Measurements from ENCODE around the gene CCDC18. TPM values are rescaled to one million over a fixed set of nuclear protein-coding genes. Genes with fewer than 3 reads are reported as not detected.
"Not testable (repeated sequence)": the region's sequence is repeated elsewhere in the genome, so short reads cannot be mapped to it uniquely, and the experiment has no call there.

The CCDC18 gene
- polyA plus RNA-seq, 3 donors from 2014 or later = 2.8 to 6.3 (median 3.3) TPM

- DNase-seq = no peak
- Mint-ChIP-seq H3K36me3 (peaks cover 9 to 17% (median 14%) of the 10 kb centered on the region in 3 donors), H3K4me3 (no peak overlapping the region), H3K9me3 (no peaks in the 10 kb centered on the region), H3K27me3 (ENCODE audit: low read depth in 3 of 3) (peaks cover 0 to 3% (median 0%) of the 10 kb centered on the region in 3 donors), H3K4me1 (peaks cover 16 to 55% of the 10 kb centered on the region in 2 donors), H3K27ac (peak overlapping the region in 1 of 6 donors; percentile 23)
These were observed 25.6 kb upstream of the CCDC18 start for GRCh38 chr1:93154898-93155297.

DNA sequence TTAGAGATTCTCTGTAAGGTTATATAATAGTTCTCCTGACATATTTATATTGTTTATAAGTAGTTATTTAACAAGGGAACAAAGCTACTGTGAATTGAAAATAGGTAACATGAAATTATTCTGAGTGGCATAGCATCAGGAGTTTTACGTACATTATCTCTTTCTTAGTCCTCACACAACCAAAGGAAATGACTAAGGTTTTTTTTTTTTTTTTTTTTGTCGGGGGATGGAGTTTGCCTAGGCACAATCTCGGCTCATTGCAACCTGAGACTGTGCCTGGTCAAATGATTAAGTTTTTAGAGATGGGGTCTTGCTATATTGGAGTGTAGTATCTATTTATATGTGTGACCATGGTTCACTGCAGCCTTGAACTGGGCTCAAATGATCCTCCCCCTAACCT lies 25.2 kb upstream of the CCDC18 start:
- H3K27me3 Mint-ChIP-seq (ENCODE audit: low read depth in 3 of 3) = peaks cover 0 to 3% (median 0%) of the 10 kb centered on the region in 3 donors
- peak overlapping the region in 4 of 6 donors; percentile 20 to 62 (median 32) for H3K27ac Mint-ChIP-seq
- H3K36me3 Mint-ChIP-seq = peaks cover 9 to 17% (median 14%) of the 10 kb centered on the region in 3 donors
- H3K4me1 Mint-ChIP-seq = peaks cover 17 to 56% of the 10 kb centered on the region in 2 donors
- no peak overlapping the region for H3K4me3 Mint-ChIP-seq
- no peaks in the 10 kb centered on the region for H3K9me3 Mint-ChIP-seq
- no peak for DNase-seq

GRCh38 chr1:93159337-93159736 lies 21.2 kb upstream of the CCDC18 start:
- no peak for DNase-seq
- no peak overlapping the region for H3K4me3 Mint-ChIP-seq
- no peaks in the 10 kb centered on the region for H3K9me3 Mint-ChIP-seq
- H3K27me3 Mint-ChIP-seq (ENCODE audit: low read depth in 3 of 3) = peaks cover 0 to 3% (median 0%) of the 10 kb centered on the region in 3 donors
- H3K36me3 Mint-ChIP-seq = peaks cover 9 to 14% (median 12%) of the 10 kb centered on the region in 3 donors
- peak overlapping the region in 1 of 6 donors; percentile 74 for H3K27ac Mint-ChIP-seq
- H3K4me1 Mint-ChIP-seq = peaks cover 35 to 56% of the 10 kb centered on the region in 2 donors

DNA sequence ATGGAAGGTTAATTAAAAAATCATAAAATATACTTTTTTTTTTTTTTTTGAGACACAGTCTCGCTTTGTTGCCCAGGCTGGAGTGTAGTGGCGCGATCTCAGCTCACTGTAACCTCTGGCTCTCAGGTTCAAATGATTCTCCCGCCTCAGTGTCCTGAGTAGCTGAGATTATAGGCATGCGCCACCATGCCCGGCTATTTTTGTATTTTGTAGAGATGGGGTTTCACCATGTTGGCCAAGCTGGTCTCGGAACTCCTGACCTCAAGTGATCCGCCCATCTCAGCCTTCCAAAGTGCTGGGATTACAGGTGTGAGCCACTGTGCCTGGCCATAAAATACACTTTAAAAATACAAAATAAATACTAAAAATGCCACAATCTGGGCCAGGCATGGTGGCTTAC lies 17.2 kb upstream of the CCDC18 start:
- not testable (repeated sequence) for H3K27ac Mint-ChIP-seq; DNase-seq; H3K4me3 Mint-ChIP-seq; H3K9me3 Mint-ChIP-seq; H3K27me3 Mint-ChIP-seq (ENCODE audit: low read depth in 3 of 3)
- Mint-ChIP-seq H3K36me3 (peaks cover 4 to 13% (median 6%) of the 10 kb centered on the region in 3 donors), H3K4me1 (peaks cover 53 to 81% of the 10 kb centered on the region in 2 donors)

DNA sequence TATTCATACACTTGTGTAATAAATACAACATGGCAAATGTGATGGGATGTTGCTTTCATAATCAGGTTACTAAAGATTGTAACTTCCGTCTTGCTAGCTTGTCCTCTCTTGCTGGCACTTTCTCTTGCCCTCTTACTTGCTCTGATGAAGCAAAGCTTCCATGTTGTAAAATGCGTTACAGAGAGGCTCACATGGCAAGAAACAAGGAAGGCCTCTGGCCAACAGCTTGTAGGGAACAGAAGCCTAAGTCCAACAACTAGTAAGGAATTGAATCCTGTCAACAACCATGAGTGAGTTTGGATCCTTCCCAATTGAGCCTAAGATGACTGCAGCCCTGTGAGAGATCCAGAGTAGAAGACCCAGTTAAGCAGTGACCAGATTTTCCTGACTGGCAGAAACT lies 15.7 kb upstream of the CCDC18 start:
- H3K27me3 Mint-ChIP-seq (ENCODE audit: low read depth in 3 of 3) = peaks cover 1 to 2% (median 1%) of the 10 kb centered on the region in 3 donors
- H3K4me1 Mint-ChIP-seq = peaks cover 66 to 87% of the 10 kb centered on the region in 2 donors
- H3K36me3 Mint-ChIP-seq = peaks cover 0 to 7% (median 0%) of the 10 kb centered on the region in 3 donors
- no peak overlapping the region for H3K4me3 Mint-ChIP-seq
- H3K27ac Mint-ChIP-seq = peak overlapping the region in 1 of 6 donors; percentile 79
- H3K9me3 Mint-ChIP-seq = no peaks in the 10 kb centered on the region
- DNase-seq = no peak

DNA sequence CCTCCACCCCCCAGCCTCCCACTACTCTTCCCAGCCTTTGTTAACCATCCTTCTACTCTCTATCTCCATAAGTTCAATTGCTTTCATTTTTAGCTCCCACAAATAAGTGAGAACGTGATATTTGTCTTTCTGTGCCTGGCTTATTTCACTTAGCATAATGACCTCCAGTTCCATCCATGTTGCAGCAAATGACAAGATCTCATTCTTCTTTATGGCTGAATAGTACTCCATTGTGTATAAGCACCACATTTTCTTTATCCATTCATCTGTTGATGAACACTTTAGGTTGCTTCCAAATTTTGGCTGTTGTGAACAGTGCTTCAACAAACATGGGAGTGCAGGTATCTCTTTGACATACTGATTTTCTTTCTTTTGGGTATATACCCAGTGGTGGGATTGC lies 14.6 kb upstream of the CCDC18 start:
- H3K4me3 Mint-ChIP-seq; H3K36me3 Mint-ChIP-seq; H3K9me3 Mint-ChIP-seq; H3K27me3 Mint-ChIP-seq (ENCODE audit: low read depth in 3 of 3); DNase-seq: not testable (repeated sequence)
- H3K27ac Mint-ChIP-seq = peak overlapping the region in 4 of 6 donors; percentile 5 to 62 (median 50)
- peaks cover 68 to 84% of the 10 kb centered on the region in 2 donors for H3K4me1 Mint-ChIP-seq

DNA sequence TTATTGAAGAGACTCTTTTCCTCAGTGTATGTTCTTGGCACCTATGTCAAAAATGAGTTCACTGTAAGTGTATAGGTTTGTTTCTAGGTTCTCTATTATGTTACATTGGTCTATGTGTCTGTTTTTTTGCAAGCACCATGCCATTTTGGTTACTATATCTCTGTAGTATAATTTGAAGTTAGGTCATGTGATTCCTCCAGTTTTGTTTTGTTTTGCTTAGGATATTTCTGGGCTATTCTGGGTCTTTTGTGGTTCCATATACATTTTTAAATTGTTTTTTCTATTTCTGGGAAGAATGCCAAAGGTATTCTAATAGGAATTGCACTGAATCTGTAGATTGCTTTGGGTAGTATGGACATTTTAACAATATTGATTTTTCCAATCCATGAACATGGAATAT lies 13.5 kb upstream of the CCDC18 start:
- Mint-ChIP-seq H3K27me3 (ENCODE audit: low read depth in 3 of 3) (peaks cover 1 to 4% (median 1%) of the 10 kb centered on the region in 3 donors), H3K9me3 (no peaks in the 10 kb centered on the region), H3K27ac (no peak overlapping the region), H3K36me3 (peaks cover 0 to 7% (median 0%) of the 10 kb centered on the region in 3 donors), H3K4me3 (no peak overlapping the region), H3K4me1 (peaks cover 67 to 84% of the 10 kb centered on the region in 2 donors)
- no peak for DNase-seq

DNA sequence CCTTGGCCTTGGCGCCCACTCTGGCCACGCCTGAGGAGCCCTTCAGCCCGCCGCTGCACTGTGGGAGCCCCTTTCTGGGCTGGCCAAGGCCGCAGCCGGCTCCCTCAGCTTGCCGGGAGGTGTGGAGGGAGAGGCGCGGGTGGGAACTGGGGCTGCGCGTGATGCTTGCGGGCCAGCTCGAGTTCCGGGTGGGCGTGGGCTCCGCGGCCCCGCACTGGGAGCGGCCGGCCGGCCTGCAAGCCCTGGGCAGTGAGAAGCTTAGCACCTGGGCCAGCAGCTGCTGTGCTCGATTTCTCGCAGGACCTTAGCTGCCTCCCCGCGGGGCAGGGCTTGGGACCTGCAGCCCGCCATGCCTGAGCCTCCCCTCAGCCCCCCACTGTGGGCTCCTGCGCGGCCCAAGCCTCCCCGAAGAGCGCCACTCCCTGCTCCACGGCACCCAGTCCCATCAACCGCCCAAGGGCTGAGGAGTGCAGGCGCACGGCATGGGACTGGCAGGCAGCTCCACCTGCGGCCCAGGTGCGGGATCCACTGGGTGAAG lies 10.3 kb upstream of the CCDC18 start:
- Mint-ChIP-seq H3K4me1 (peaks cover 75 to 90% of the 10 kb centered on the region in 2 donors), H3K4me3 (peak overlapping the region in 1 of 5 donors; percentile 89)
- H3K27me3 Mint-ChIP-seq (ENCODE audit: low read depth in 3 of 3); H3K9me3 Mint-ChIP-seq; DNase-seq; H3K27ac Mint-ChIP-seq; H3K36me3 Mint-ChIP-seq: not testable (repeated sequence)

- Mint-ChIP-seq H3K4me1 (peaks cover 76 to 91% of the 10 kb centered on the region in 2 donors), H3K4me3 (peak overlapping the region; percentile 86 to 91 (median 88)), H3K36me3 (peaks cover 3 to 4% (median 4%) of the 10 kb centered on the region in 3 donors), H3K27me3 (ENCODE audit: low read depth in 3 of 3) (peaks cover 1 to 4% (median 2%) of the 10 kb centered on the region in 3 donors), H3K9me3 (no peaks in the 10 kb centered on the region), H3K27ac (peak overlapping the region; percentile 45 to 89 (median 72))
- DNase-seq = no peak
These were observed 8.9 kb upstream of the CCDC18 start for GRCh38 chr1:93171549-93172034.

DNA sequence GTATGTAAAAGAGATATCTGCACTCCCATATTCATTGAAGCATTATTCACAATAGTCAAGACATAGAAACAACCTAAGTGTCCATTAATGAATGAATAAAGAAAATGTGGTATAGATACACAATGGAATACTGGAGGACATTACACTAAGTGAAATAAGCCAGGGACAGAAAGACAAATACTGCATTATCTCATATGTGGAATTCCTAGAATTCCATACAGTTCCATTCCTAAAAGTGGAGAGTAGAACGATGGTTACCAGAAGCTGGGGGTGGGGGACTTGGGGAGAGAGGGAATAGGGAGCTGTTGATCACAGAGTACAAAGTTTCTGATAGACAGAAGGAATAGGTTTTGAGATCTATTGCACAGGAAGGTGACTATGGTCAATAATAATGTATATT lies 7.7 kb upstream of the CCDC18 start:
- Mint-ChIP-seq H3K27ac (no peak overlapping the region), H3K9me3 (no peaks in the 10 kb centered on the region), H3K36me3 (peaks cover under 1 to 4% (median 4%) of the 10 kb centered on the region in 3 donors), H3K4me3 (peak overlapping the region in 3 of 5 donors; percentile 15 to 88 (median 27)), H3K4me1 (peaks cover 80 to 91% of the 10 kb centered on the region in 2 donors), H3K27me3 (ENCODE audit: low read depth in 3 of 3) (peaks cover 1 to 3% (median 2%) of the 10 kb centered on the region in 3 donors)
- DNase-seq = no peak

GRCh38 chr1:93174638-93175037 lies 5.9 kb upstream of the CCDC18 start:
- Mint-ChIP-seq H3K27ac (peak overlapping the region in 2 of 6 donors; percentile 31 to 34), H3K4me3 (peak overlapping the region in 2 of 5 donors; percentile 14 to 47), H3K4me1 (peaks cover 80 to 91% of the 10 kb centered on the region in 2 donors)
- H3K27me3 Mint-ChIP-seq (ENCODE audit: low read depth in 3 of 3); H3K9me3 Mint-ChIP-seq; DNase-seq; H3K36me3 Mint-ChIP-seq: not testable (repeated sequence)

DNA sequence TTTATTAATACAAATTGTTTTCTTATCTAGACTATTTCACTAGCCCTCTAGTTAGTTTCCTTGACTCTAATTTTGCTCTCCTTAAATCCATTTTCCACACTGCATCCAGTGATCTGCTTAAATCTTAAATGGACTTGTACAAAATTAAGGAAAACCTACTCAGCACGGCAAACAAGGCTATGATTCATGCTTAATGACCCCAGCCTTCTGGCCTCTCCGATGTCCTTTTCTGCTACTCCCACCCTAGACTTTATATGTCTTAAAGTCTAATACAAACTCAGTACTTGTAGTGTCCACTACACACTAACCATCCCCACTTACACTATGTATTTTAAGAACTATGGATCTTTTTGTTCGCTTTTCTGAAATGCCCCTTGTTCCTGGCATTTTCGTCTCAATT lies 2.5 kb upstream of the CCDC18 start:
- no peak for DNase-seq
- H3K27ac Mint-ChIP-seq = peak overlapping the region in 4 of 6 donors; percentile 78 to 98 (median 90)
- H3K4me1 Mint-ChIP-seq = peaks cover 70 to 85% of the 10 kb centered on the region in 2 donors
- H3K9me3 Mint-ChIP-seq = no peaks in the 10 kb centered on the region
- peak overlapping the region; percentile 94 to 99 (median 96) for H3K4me3 Mint-ChIP-seq
- H3K36me3 Mint-ChIP-seq = peaks cover 0 to 4% (median 4%) of the 10 kb centered on the region in 3 donors
- H3K27me3 Mint-ChIP-seq (ENCODE audit: low read depth in 3 of 3) = peaks cover 15 to 18% (median 15%) of the 10 kb centered on the region in 3 donors

GRCh38 chr1:93178418-93178817 lies 2.1 kb upstream of the CCDC18 start:
- H3K4me3 Mint-ChIP-seq = peak overlapping the region; percentile 94 to 99 (median 96)
- H3K27ac Mint-ChIP-seq = peak overlapping the region; percentile 78 to 100 (median 98)
- peaks cover 0 to 4% (median 4%) of the 10 kb centered on the region in 3 donors for H3K36me3 Mint-ChIP-seq
- DNase-seq = no peak
- H3K4me1 Mint-ChIP-seq = peaks cover 66 to 81% of the 10 kb centered on the region in 2 donors
- H3K27me3 Mint-ChIP-seq (ENCODE audit: low read depth in 3 of 3) = peaks cover 15 to 18% (median 15%) of the 10 kb centered on the region in 3 donors
- no peaks in the 10 kb centered on the region for H3K9me3 Mint-ChIP-seq

GRCh38 chr1:93179886-93180722 lies 420 bp upstream of the CCDC18 start, which contains the start of gene TMED5:
TSS of gene TMED5 (minus strand) at chr1:93180413. CDS start at chr1:93180242, 171 bp downstream.
- H3K4me3 Mint-ChIP-seq = peak within 1 kb of the TSS; percentile 94 to 99 (median 96)
- H3K4me1 Mint-ChIP-seq = peaks cover 53 to 66% of the 10 kb centered on the region in 2 donors
- peaks cover 15 to 17% (median 15%) of the 10 kb centered on the region in 3 donors for H3K27me3 Mint-ChIP-seq (ENCODE audit: low read depth in 3 of 3)

More at GRCh38 chr1:93179886-93180722, 420 bp upstream of the CCDC18 start, which contains the start of gene TMED5:
- Mint-ChIP-seq H3K27ac (peak within 1 kb of the TSS; percentile 96 to 100 (median 98)), H3K36me3 (no peaks in the 10 kb centered on the region), H3K9me3 (no peaks in the 10 kb centered on the region)
- peak; percentile 98 to 99 (median 98) for DNase-seq
